Omental fat pad (tissue), 4 donors: ENCODE measurements around the gene RERE. TPM values are rescaled to one million over a fixed set of nuclear protein-coding genes. Genes with fewer than 3 reads are reported as not detected.

ENCODE experiments used
- ATAC-seq: fragments of 150-250 bp; one replicate; pipeline ENCODE4 v1.9.1; 2016; ENCODE audit warnings: mild to moderate bottlenecking, moderate library complexity; ENCODE audit not compliant: low FRiP score
- DNase-seq: peaks from one replicate; pipeline ENCODE4 v3.0.0-alpha.2; 2019; ENCODE audit warnings: low spot score
- total RNA-seq, 4 donors: library from RNA; depleted of rRNA; stranded (reverse); fragments of >200 nt; gene quantifications; one replicate each; pipeline ENCODE4 v1.1.0, GENCODE V29; 2016
- TF ChIP-seq, protein P1 (sequence below), 3 donors: fragments of 450-650 bp; IDR thresholded peaks; one replicate each; pipeline ENCODE4 v1.5.1; 2016 to 2017; ENCODE audit warnings: antibody characterized with exemption in 3 of 3, mild to moderate bottlenecking in 3 of 3, moderate library complexity in 2 of 3

RERE gene
- total RNA-seq, 4 donors from 2014 or later = 46.3 to 117 (median 55.4) TPM

- DNase-seq (no peak), ATAC-seq (no peak)
- TF ChIP-seq, protein P1, sequence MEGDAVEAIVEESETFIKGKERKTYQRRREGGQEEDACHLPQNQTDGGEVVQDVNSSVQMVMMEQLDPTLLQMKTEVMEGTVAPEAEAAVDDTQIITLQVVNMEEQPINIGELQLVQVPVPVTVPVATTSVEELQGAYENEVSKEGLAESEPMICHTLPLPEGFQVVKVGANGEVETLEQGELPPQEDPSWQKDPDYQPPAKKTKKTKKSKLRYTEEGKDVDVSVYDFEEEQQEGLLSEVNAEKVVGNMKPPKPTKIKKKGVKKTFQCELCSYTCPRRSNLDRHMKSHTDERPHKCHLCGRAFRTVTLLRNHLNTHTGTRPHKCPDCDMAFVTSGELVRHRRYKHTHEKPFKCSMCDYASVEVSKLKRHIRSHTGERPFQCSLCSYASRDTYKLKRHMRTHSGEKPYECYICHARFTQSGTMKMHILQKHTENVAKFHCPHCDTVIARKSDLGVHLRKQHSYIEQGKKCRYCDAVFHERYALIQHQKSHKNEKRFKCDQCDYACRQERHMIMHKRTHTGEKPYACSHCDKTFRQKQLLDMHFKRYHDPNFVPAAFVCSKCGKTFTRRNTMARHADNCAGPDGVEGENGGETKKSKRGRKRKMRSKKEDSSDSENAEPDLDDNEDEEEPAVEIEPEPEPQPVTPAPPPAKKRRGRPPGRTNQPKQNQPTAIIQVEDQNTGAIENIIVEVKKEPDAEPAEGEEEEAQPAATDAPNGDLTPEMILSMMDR (IDR thresholded peaks at IDR 0.05) = no peak
Measured at GRCh38 chr1:8394456-8395321, 422.8 kb downstream of the RERE start.

DNA sequence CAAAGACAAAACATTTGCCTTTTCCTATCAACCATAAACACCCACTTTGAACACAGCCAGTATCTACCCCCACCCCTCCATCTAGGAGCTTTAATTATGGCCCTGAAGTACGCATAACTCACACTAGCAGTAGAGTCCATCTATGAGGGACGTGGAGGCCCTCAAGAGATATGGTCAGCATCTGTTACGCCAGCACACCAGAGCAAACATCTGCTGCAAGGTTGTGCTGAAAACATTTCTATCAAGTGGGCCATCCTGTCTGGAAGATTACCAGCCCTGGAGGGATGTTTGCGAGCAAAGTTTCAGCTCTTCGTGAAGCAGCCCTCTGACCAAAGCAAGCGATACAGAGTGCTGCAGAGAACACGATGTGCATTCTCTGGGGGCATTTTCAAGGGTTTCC lies 424.9 kb downstream of the RERE start:
- no peak for ATAC-seq
- DNase-seq = no peak
- TF ChIP-seq, protein P1 (IDR thresholded peaks at IDR 0.05) = no peak

DNA sequence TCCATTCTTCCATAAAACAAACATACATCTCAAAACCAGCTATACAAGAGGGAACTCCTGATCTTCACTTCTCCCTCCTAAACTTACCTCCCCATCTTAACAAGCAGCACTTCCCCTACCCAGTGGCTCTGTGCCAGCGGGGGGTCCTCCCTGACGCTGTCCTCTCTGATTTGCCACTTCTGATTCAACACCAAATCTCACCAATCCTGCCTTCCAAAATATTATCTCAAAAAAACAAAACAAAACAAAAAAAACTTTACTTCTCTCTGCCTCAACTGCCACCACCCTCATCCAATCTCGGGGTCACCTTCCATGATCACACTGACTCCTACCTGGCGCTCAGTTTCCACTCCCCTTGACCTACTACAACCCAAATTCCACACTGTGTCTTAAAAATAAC lies 426.7 kb downstream of the RERE start:
- DNase-seq (no peak), ATAC-seq (no peak)
- TF ChIP-seq, protein P1 (IDR thresholded peaks at IDR 0.05) = no peak

DNA sequence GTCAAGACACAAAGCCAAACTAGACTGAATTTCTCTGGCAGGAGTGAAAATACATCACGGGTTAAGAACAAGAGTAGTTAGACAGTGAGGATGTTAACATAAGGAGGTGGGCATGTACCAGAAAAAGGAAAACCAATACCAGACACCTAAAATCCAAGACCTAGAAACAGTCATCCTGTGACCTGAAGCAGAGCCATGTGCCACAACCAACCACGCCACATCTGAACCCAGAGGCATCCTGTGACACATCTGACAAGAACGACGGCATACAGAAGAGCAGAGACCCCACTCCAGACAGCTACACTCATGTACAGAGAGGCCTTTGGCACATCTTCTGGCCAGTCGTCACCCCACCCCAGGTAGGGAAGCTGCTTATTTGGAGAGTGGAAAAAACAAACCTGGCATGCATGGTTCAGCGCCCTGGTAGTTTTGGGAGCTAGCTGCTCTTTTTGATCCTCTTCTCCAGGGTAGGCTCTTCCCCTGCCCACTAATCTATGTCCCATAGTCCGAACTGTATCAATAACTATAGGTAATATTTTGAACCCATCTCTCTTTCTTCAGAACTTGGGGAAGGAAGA lies 427.4 kb downstream of the RERE start:
- TF ChIP-seq, protein P1 (IDR thresholded peaks at IDR 0.05) = no peak
- no peak for ATAC-seq
- DNase-seq = no peak

- DNase-seq = no peak
- no peak for ATAC-seq
- TF ChIP-seq, protein P1 (IDR thresholded peaks at IDR 0.05) = no peak
Measured at GRCh38 chr1:8388732-8389562, 428.5 kb downstream of the RERE start.

DNA sequence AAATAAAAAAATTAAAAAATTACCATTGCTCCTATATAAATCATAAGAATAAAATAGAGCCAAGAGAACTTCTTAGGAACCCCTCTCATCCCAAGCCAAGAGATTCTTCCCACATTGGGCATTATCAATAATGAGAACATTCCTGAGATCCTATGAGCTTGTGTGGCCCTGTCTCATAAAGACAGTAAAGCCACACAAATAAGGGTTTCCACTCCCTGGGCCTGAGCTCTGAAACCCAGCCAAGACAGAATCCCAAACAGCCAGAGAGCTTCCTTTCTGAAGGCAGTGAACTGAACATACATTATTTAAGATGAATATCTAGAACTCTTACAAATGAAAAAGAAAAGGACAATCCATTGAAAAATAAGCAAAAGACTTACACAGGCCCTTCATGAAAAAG lies 431.2 kb downstream of the RERE start:
- no peak for ATAC-seq
- DNase-seq = no peak

More for the DNA sequence above, 431.2 kb downstream of the RERE start:
- TF ChIP-seq, protein P1 (IDR thresholded peaks at IDR 0.05) = no peak
